ENCODE measurements around the gene NOD2. TPM values are rescaled to one million over a fixed set of nuclear protein-coding genes. Genes with fewer than 3 reads are reported as not detected.

NOD2 gene
- total RNA-seq, 1 experiment from 2014 or later, result 0.11 TPM

- TF ChIP-seq GRHL2 (CRISPR knock-in tag; IDR thresholded peaks at IDR 0.05; ENCODE audit: insufficient replicate concordance, severe bottlenecking), result no peak
- no peak for TF ChIP-seq ATF1 (CRISPR knock-in tag; IDR thresholded peaks at IDR 0.05)
- TF ChIP-seq NFATC4 (CRISPR knock-in tag; IDR thresholded peaks at IDR 0.05), result no peak
- TF ChIP-seq CTCF (IDR thresholded peaks at IDR 0.05), result no peak
- TF ChIP-seq NR2C2 (CRISPR knock-in tag; IDR thresholded peaks at IDR 0.05), result no peak
- no peak for TF ChIP-seq HMGXB4 (CRISPR knock-in tag; IDR thresholded peaks at IDR 0.05)
- TF ChIP-seq ARID4B (CRISPR knock-in tag; IDR thresholded peaks at IDR 0.05; ENCODE audit: borderline replicate concordance), result no peak
- TF ChIP-seq IRF1 (CRISPR knock-in tag; IDR thresholded peaks at IDR 0.05), result no peak
- TF ChIP-seq CREB1 (CRISPR knock-in tag; IDR thresholded peaks at IDR 0.05), result no peak
- no peak for TF ChIP-seq TCF7 (CRISPR knock-in tag; IDR thresholded peaks at IDR 0.05; ENCODE audit: low read depth)
- TF ChIP-seq ATF3 (CRISPR knock-in tag; conservative IDR thresholded peaks at IDR 0.05), result no peak
Measured at GRCh38 chr16:50678531-50678930, 14.9 kb upstream of the NOD2 start (continued).

- ChIA-PET POLR2A (no interaction called here), CTCF (interaction anchor here (1.1 to 7.6 kb wide), 6 partner anchors 7 to 127 kb away, joined by 3 to 101 read pairs (median 20); no protein-coding TSS in a partner anchor)
- H3K27me3 Mint-ChIP-seq (ENCODE audit: low read depth), result no peaks in the 10 kb centered on the region
- H3K4me1 Mint-ChIP-seq, result no peaks in the 10 kb centered on the region
- H3K4me3 Mint-ChIP-seq, result no peak overlapping the region
- ATAC-seq (no peak), DNase-seq (ENCODE audit: low spot score) (no peak)
- H3K9me3 Mint-ChIP-seq, result no peaks in the 10 kb centered on the region
- no peak overlapping the region for H3K27ac Mint-ChIP-seq
- no peaks in the 10 kb centered on the region for H3K36me3 Mint-ChIP-seq
- TF ChIP-seq FOXP4 (CRISPR knock-in tag; IDR thresholded peaks at IDR 0.05), result no peak
- no peak for TF ChIP-seq AFF4 (CRISPR knock-in tag; IDR thresholded peaks at IDR 0.05; ENCODE audit: borderline replicate concordance)
- no peak for TF ChIP-seq ZBTB43 (CRISPR knock-in tag; IDR thresholded peaks at IDR 0.05)
- no peak for TF ChIP-seq NR3C1 (CRISPR knock-in tag; conservative IDR thresholded peaks at IDR 0.05; ENCODE audit: low read depth)
- no peak for TF ChIP-seq OVOL2 (CRISPR knock-in tag; IDR thresholded peaks at IDR 0.05; ENCODE audit: borderline replicate concordance)
- TF ChIP-seq FOXK1 (CRISPR knock-in tag; IDR thresholded peaks at IDR 0.05), result no peak
- no peak for TF ChIP-seq PREB (CRISPR knock-in tag; IDR thresholded peaks at IDR 0.05; ENCODE audit: borderline replicate concordance)
- TF ChIP-seq ZNF263 (CRISPR knock-in tag; IDR thresholded peaks at IDR 0.05; ENCODE audit: low read depth), result no peak
Measured at GRCh38 chr16:50679266-50679665, 14.1 kb upstream of the NOD2 start.
